ENCODE results near the gene CRB1.

CRB1 gene

GRCh38 chr1:197252973-197253372 is 15.1 kb upstream of the CRB1 start:
- no peaks in the 10 kb centered on the region for H3K27me3 ChIP-seq (ENCODE audit: control insufficient read depth, insufficient read depth, low read length)
- no peaks in the 10 kb centered on the region for H3K9me3 ChIP-seq (ENCODE audit: control insufficient read depth, insufficient read depth, low read length)
- H3K9ac ChIP-seq (ENCODE audit: low read depth, low read length) = no peak overlapping the region
- H3K36me3 ChIP-seq (ENCODE audit: control insufficient read depth, insufficient read depth, low read length) = no peaks in the 10 kb centered on the region
- no peak overlapping the region for H3K27ac ChIP-seq (ENCODE audit: low read depth, low read length)
- peaks cover 9% of the 10 kb centered on the region for H3K4me1 ChIP-seq (ENCODE audit: control insufficient read depth, insufficient read depth, low read length)
- no peak overlapping the region for H3K4me3 ChIP-seq (ENCODE audit: low read depth, low read length)

GRCh38 chr1:197254866-197255265 is 13.2 kb upstream of the CRB1 start:
- Histone ChIP-seq H3K27me3 (ENCODE audit: control insufficient read depth, insufficient read depth, low read length) (no peaks in the 10 kb centered on the region), H3K4me3 (ENCODE audit: low read depth, low read length) (no peak overlapping the region), H3K4me1 (ENCODE audit: control insufficient read depth, insufficient read depth, low read length) (peaks cover 9% of the 10 kb centered on the region), H3K27ac (ENCODE audit: low read depth, low read length) (no peak overlapping the region), H3K9me3 (ENCODE audit: control insufficient read depth, insufficient read depth, low read length) (no peaks in the 10 kb centered on the region), H3K36me3 (ENCODE audit: control insufficient read depth, insufficient read depth, low read length) (no peaks in the 10 kb centered on the region), H3K9ac (ENCODE audit: low read depth, low read length) (no peak overlapping the region)

- H3K9ac ChIP-seq (ENCODE audit: low read depth, low read length) = no peak overlapping the region
- no peaks in the 10 kb centered on the region for H3K27me3 ChIP-seq (ENCODE audit: control insufficient read depth, insufficient read depth, low read length)
- peaks cover 2% of the 10 kb centered on the region; the same call in 1 of the 2 replicates for H3K4me1 ChIP-seq (ENCODE audit: control insufficient read depth, insufficient read depth, low read length)
- no peaks in the 10 kb centered on the region for H3K36me3 ChIP-seq (ENCODE audit: control insufficient read depth, insufficient read depth, low read length)
- no peak overlapping the region for H3K4me3 ChIP-seq (ENCODE audit: low read depth, low read length)
- H3K9me3 ChIP-seq (ENCODE audit: control insufficient read depth, insufficient read depth, low read length) = no peaks in the 10 kb centered on the region
- H3K27ac ChIP-seq (ENCODE audit: low read depth, low read length) = no peak overlapping the region
Measured at GRCh38 chr1:197264936-197265567, 3.0 kb upstream of the CRB1 start.

- Histone ChIP-seq H3K9me3 (ENCODE audit: control insufficient read depth, insufficient read depth, low read length) (no peaks in the 10 kb centered on the region), H3K9ac (ENCODE audit: low read depth, low read length) (no peak overlapping the region), H3K27me3 (ENCODE audit: control insufficient read depth, insufficient read depth, low read length) (no peaks in the 10 kb centered on the region), H3K4me3 (ENCODE audit: low read depth, low read length) (no peak overlapping the region; the same call in 1 of the 2 replicates), H3K27ac (ENCODE audit: low read depth, low read length) (no peak overlapping the region), H3K4me1 (ENCODE audit: control insufficient read depth, insufficient read depth, low read length) (peaks cover 2% of the 10 kb centered on the region; the same call in 1 of the 2 replicates), H3K36me3 (ENCODE audit: control insufficient read depth, insufficient read depth, low read length) (no peaks in the 10 kb centered on the region)
Measured at GRCh38 chr1:197269053-197269452, 1.0 kb downstream of the CRB1 start.

GRCh38 chr1:197272791-197273190 is 4.7 kb downstream of the CRB1 start:
- no peaks in the 10 kb centered on the region for H3K9me3 ChIP-seq (ENCODE audit: control insufficient read depth, insufficient read depth, low read length)
- H3K27me3 ChIP-seq (ENCODE audit: control insufficient read depth, insufficient read depth, low read length) = no peaks in the 10 kb centered on the region
- peaks cover 2% of the 10 kb centered on the region; the same call in 1 of the 2 replicates for H3K4me1 ChIP-seq (ENCODE audit: control insufficient read depth, insufficient read depth, low read length)
- no peak overlapping the region for H3K4me3 ChIP-seq (ENCODE audit: low read depth, low read length)
- H3K36me3 ChIP-seq (ENCODE audit: control insufficient read depth, insufficient read depth, low read length) = no peaks in the 10 kb centered on the region
- H3K9ac ChIP-seq (ENCODE audit: low read depth, low read length) = no peak overlapping the region
- H3K27ac ChIP-seq (ENCODE audit: low read depth, low read length) = no peak overlapping the region

- Histone ChIP-seq H3K4me1 (ENCODE audit: control insufficient read depth, insufficient read depth, low read length) (no peaks in the 10 kb centered on the region), H3K9me3 (ENCODE audit: control insufficient read depth, insufficient read depth, low read length) (no peaks in the 10 kb centered on the region), H3K27me3 (ENCODE audit: control insufficient read depth, insufficient read depth, low read length) (no peaks in the 10 kb centered on the region), H3K27ac (ENCODE audit: low read depth, low read length) (no peak overlapping the region), H3K36me3 (ENCODE audit: control insufficient read depth, insufficient read depth, low read length) (no peaks in the 10 kb centered on the region), H3K9ac (ENCODE audit: low read depth, low read length) (no peak overlapping the region), H3K4me3 (ENCODE audit: low read depth, low read length) (no peak overlapping the region)
Measured at GRCh38 chr1:197277166-197277565, 9.1 kb downstream of the CRB1 start.

GRCh38 chr1:197284325-197284724 is 16.3 kb downstream of the CRB1 start:
- H3K27ac ChIP-seq (ENCODE audit: low read depth, low read length) = no peak overlapping the region
- no peaks in the 10 kb centered on the region for H3K4me1 ChIP-seq (ENCODE audit: control insufficient read depth, insufficient read depth, low read length)
- H3K4me3 ChIP-seq (ENCODE audit: low read depth, low read length) = no peak overlapping the region
- H3K9me3 ChIP-seq (ENCODE audit: control insufficient read depth, insufficient read depth, low read length) = no peaks in the 10 kb centered on the region
- no peak overlapping the region for H3K9ac ChIP-seq (ENCODE audit: low read depth, low read length)
- no peaks in the 10 kb centered on the region for H3K27me3 ChIP-seq (ENCODE audit: control insufficient read depth, insufficient read depth, low read length)
- H3K36me3 ChIP-seq (ENCODE audit: control insufficient read depth, insufficient read depth, low read length) = no peaks in the 10 kb centered on the region

DNA sequence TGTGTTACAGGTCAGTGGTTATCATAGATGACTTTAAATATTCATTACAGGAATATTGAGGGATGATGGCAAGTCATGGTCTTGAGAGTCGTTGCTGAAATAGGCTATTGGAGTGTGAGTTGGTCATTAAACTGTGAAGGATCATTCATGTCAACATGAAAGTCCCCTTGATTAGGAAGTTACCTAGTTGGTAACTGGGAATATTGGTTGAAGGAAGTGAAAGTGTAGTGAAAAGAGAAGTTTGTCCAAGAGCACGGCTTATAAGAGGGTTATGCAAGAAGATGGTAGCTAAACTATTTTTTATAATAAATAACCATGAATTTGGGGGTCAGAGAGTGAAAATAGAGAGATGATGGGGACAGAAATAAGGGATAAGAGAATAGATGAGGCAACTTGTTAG is 16.9 kb downstream of the CRB1 start:
- H3K9ac ChIP-seq (ENCODE audit: low read depth, low read length) = no peak overlapping the region
- H3K27ac ChIP-seq (ENCODE audit: low read depth, low read length) = no peak overlapping the region
- H3K36me3 ChIP-seq (ENCODE audit: control insufficient read depth, insufficient read depth, low read length) = no peaks in the 10 kb centered on the region
- H3K9me3 ChIP-seq (ENCODE audit: control insufficient read depth, insufficient read depth, low read length) = no peaks in the 10 kb centered on the region
- no peaks in the 10 kb centered on the region for H3K4me1 ChIP-seq (ENCODE audit: control insufficient read depth, insufficient read depth, low read length)
- H3K4me3 ChIP-seq (ENCODE audit: low read depth, low read length) = no peak overlapping the region
- H3K27me3 ChIP-seq (ENCODE audit: control insufficient read depth, insufficient read depth, low read length) = no peaks in the 10 kb centered on the region

DNA sequence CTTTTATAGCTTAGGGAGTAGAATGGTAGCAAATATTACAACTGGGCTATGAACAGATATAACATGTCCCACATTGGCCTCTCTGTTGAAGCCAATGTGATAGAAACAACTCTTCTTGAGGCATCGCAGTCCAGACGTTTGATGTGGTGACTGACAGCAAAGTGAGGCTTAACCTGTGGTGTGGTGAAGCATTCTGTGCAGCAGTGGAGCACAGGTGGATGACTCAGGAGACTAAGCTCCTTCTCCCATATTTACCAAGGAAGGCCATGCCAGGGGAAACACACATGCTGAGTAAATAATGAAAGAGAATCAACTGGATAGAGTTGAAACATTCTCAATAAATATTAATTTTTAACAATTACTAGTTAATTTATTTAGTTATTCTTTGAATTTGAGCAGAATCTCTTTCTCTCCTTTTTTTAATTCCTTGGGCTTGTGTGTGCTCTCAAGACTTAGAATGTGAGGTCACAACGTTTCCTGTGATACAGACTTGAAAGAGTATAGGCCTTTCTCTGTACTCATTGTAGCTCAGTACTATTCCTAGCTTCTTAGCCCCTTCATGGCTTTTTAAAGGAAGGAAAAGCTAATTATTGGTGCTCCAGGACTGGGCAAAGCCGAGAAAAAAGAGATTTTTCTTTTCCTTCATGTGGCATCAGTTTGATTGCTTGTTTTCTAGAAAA is 17.6 kb downstream of the CRB1 start:
- Histone ChIP-seq H3K27ac (ENCODE audit: low read depth, low read length) (no peak overlapping the region), H3K36me3 (ENCODE audit: control insufficient read depth, insufficient read depth, low read length) (no peaks in the 10 kb centered on the region), H3K9ac (ENCODE audit: low read depth, low read length) (no peak overlapping the region), H3K4me1 (ENCODE audit: control insufficient read depth, insufficient read depth, low read length) (no peaks in the 10 kb centered on the region), H3K4me3 (ENCODE audit: low read depth, low read length) (no peak overlapping the region), H3K27me3 (ENCODE audit: control insufficient read depth, insufficient read depth, low read length) (no peaks in the 10 kb centered on the region), H3K9me3 (ENCODE audit: control insufficient read depth, insufficient read depth, low read length) (no peaks in the 10 kb centered on the region)

GRCh38 chr1:197286634-197287033 is 18.6 kb downstream of the CRB1 start:
- Histone ChIP-seq H3K9ac (ENCODE audit: low read depth, low read length) (no peak overlapping the region), H3K27ac (ENCODE audit: low read depth, low read length) (no peak overlapping the region), H3K27me3 (ENCODE audit: control insufficient read depth, insufficient read depth, low read length) (no peaks in the 10 kb centered on the region), H3K4me1 (ENCODE audit: control insufficient read depth, insufficient read depth, low read length) (no peaks in the 10 kb centered on the region), H3K36me3 (ENCODE audit: control insufficient read depth, insufficient read depth, low read length) (no peaks in the 10 kb centered on the region), H3K4me3 (ENCODE audit: low read depth, low read length) (no peak overlapping the region), H3K9me3 (ENCODE audit: control insufficient read depth, insufficient read depth, low read length) (no peaks in the 10 kb centered on the region)

DNA sequence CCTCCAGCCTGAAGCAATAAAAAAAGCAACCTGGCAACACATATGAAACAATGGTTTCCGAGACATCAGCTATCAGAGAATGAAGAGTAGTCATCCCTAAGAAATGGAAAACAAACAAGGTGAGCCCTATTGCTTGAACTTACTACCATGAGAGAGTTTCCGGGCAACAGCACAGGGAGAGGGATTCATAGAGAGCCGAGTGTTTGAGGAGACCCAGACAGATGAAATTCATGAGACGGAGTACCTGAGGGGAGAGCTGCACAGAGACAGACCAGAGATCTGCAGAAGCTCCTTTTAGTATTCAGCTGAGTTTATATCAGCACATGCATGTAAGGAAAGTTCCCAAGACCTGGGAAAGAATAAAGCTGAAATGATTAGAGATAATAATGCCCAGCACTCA is 19.8 kb downstream of the CRB1 start:
- H3K9me3 ChIP-seq (ENCODE audit: control insufficient read depth, insufficient read depth, low read length) = no peaks in the 10 kb centered on the region
- H3K27ac ChIP-seq (ENCODE audit: low read depth, low read length) = no peak overlapping the region
- H3K4me3 ChIP-seq (ENCODE audit: low read depth, low read length) = no peak overlapping the region

More for the DNA sequence above, 19.8 kb downstream of the CRB1 start:
- Histone ChIP-seq H3K9ac (ENCODE audit: low read depth, low read length) (no peak overlapping the region), H3K36me3 (ENCODE audit: control insufficient read depth, insufficient read depth, low read length) (no peaks in the 10 kb centered on the region), H3K4me1 (ENCODE audit: control insufficient read depth, insufficient read depth, low read length) (no peaks in the 10 kb centered on the region), H3K27me3 (ENCODE audit: control insufficient read depth, insufficient read depth, low read length) (no peaks in the 10 kb centered on the region)

All from HUES48 (cell line).